Transverse colon (tissue), 4 donors: ENCODE data around the gene ZNF516. TPM values are rescaled to one million over a fixed set of nuclear protein-coding genes. Genes with fewer than 3 reads are reported as not detected.

Experiments
- DNase-seq: peaks from one replicate; pipeline ENCODE4 v3.0.0-alpha.2; 2019
- H3K27ac ChIP-seq, 4 donors: fragments of 200-600 bp; sonication (generic); 2 replicates each; pipeline ENCODE4 v1.5.1; 2016 to 2018; ENCODE audit warnings: inconsistent platforms in 4 of 4
- H3K27me3 ChIP-seq: fragments of 200-600 bp; sonication (generic); 2 replicates; pipeline ENCODE4 v1.5.1; 2017; ENCODE audit warnings: inconsistent platforms
- H3K36me3 ChIP-seq, 4 donors: fragments of 200-600 bp; sonication (generic); 2 replicates each; pipeline ENCODE4 v1.5.1; 2017 to 2019; ENCODE audit warnings: inconsistent platforms in 4 of 4
- H3K4me1 ChIP-seq, 4 donors: fragments of 200-600 bp; sonication (generic); 2 replicates each; pipeline ENCODE4 v1.5.1; 2017 to 2020; ENCODE audit warnings: inconsistent platforms in 4 of 4
- H3K4me3 ChIP-seq, 4 donors: fragments of 200-600 bp; sonication (generic); 1 replicate in 1 of 4; 2 replicates in 3 of 4; pipeline versions ENCODE4 v1.5.1 to v1.6.1; 2017 to 2019; ENCODE audit warnings: inconsistent platforms in 4 of 4
- H3K9me3 ChIP-seq, 2 donors: fragments of 200-600 bp; sonication (generic); 2 replicates each; pipeline ENCODE4 v1.5.1; 2017 to 2019; ENCODE audit warnings: inconsistent platforms in 2 of 2
- EP300 ChIP-seq: sonication (generic); formaldehyde crosslinking; IDR thresholded peaks from one replicate; pipeline ENCODE4 v1.6.1; 2017; ENCODE audit warnings: antibody characterized with exemption, low read depth
- POLR2A ChIP-seq: fragments of 450-650 bp; IDR thresholded peaks from one replicate; pipeline ENCODE4 v1.6.1; 2016; ENCODE audit warnings: antibody characterized with exemption, mild to moderate bottlenecking, moderate library complexity
- POLR2AphosphoS5 ChIP-seq, 3 donors: sonication (generic); formaldehyde crosslinking; IDR thresholded peaks; one replicate each; pipeline ENCODE4 v1.6.1; 2016; ENCODE audit warnings: antibody characterized with exemption in 3 of 3
- WGBS, 2 donors: methylation state at CpG; one replicate each; pipeline ENCODE4 v1.1.5; 2018; ENCODE audit warnings: low coverage in 1 of 2; 5-methylcytosine and 5-hydroxymethylcytosine counted together
- in situ Hi-C, 4 donors: fragments of 200-750 bp; cut with MboI; loops; one replicate each; pipeline versions ENCODE4 v1.15.0 to v1.15.1; 2017; ENCODE audit warnings: low sequenced_read_pairs in 3 of 4, low pct_ligation_motif_present in 1 of 4, low pct_unique_long_range_greater_than_20kb in 1 of 4
- intact Hi-C: fragments of 100-400 bp; cut with DNase I; formaldehyde crosslinking; loops from one replicate; pipeline ENCODE4 v1.15.1; 2023; ENCODE audit warnings: low total_unique reads
- total RNA-seq, 4 donors: library from RNA; depleted of rRNA; stranded (reverse); fragments of >200 nt; gene quantifications; one replicate each; pipeline ENCODE4 v1.1.0, GENCODE V29; 2016
- TF ChIP-seq, protein P1 (sequence below), 5 experiments: fragments of 200-600 bp in 3 of 5; fragments of 450-650 bp in 2 of 5; sonication (generic) in 3 of 5; IDR thresholded peaks; 1 replicate in 2 of 5; 2 replicates in 3 of 5; pipeline ENCODE4 v1.5.1; 2016 to 2017; ENCODE audit warnings: antibody characterized with exemption in 5 of 5, inconsistent platforms in 3 of 5, mild to moderate bottlenecking in 2 of 5, moderate library complexity in 1 of 5

Gene ZNF516
- total RNA-seq, 4 donors from 2014 or later: 19.4 to 37.8 (median 26.7) TPM

DNA sequence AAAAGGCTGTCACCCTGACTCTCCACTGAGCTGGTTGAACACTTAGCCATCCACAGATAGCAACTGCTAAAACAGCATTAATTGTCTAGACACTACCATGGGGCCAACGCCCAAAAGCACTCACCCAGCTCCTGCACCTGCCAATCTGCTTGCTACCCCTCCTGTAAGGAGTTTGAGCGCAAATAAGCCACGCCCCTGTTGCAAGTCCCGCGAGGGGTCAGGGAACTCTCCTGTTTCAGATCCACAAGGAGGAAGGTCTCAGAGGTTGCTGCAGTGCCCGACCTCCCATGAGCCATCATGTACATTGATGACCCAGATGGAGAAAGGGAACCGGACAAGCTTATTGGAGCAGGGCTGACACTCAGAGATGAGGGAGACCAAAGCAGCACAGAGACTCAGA is 106.8 kb downstream of the ZNF516 start:
- Histone ChIP-seq H3K36me3 (no peaks in the 10 kb centered on the region), H3K27ac (no peak overlapping the region), H3K27me3 (no peaks in the 10 kb centered on the region), H3K4me1 (peaks cover 0 to 21% (median 7%) of the 10 kb centered on the region in 4 donors), H3K9me3 (no peaks in the 10 kb centered on the region), H3K4me3 (no peak overlapping the region)
- 90 to 94% methylated on average over 3 to 7 of the region's 7 CpGs for WGBS, 2 donors
- in situ Hi-C loops: loop anchor here in 1 of 4 donors (10.0 kb wide), 1 partner anchor 307 kb away; no protein-coding TSS in a partner anchor
- no peak for DNase-seq
- intact Hi-C loops: no loop called here
- TF ChIP-seq, protein P1, sequence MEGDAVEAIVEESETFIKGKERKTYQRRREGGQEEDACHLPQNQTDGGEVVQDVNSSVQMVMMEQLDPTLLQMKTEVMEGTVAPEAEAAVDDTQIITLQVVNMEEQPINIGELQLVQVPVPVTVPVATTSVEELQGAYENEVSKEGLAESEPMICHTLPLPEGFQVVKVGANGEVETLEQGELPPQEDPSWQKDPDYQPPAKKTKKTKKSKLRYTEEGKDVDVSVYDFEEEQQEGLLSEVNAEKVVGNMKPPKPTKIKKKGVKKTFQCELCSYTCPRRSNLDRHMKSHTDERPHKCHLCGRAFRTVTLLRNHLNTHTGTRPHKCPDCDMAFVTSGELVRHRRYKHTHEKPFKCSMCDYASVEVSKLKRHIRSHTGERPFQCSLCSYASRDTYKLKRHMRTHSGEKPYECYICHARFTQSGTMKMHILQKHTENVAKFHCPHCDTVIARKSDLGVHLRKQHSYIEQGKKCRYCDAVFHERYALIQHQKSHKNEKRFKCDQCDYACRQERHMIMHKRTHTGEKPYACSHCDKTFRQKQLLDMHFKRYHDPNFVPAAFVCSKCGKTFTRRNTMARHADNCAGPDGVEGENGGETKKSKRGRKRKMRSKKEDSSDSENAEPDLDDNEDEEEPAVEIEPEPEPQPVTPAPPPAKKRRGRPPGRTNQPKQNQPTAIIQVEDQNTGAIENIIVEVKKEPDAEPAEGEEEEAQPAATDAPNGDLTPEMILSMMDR (IDR thresholded peaks at IDR 0.05): no peak
- TF ChIP-seq POLR2AphosphoS5 (IDR thresholded peaks at IDR 0.05): no peak
- no peak for TF ChIP-seq POLR2A
- TF ChIP-seq EP300: no peak

DNA sequence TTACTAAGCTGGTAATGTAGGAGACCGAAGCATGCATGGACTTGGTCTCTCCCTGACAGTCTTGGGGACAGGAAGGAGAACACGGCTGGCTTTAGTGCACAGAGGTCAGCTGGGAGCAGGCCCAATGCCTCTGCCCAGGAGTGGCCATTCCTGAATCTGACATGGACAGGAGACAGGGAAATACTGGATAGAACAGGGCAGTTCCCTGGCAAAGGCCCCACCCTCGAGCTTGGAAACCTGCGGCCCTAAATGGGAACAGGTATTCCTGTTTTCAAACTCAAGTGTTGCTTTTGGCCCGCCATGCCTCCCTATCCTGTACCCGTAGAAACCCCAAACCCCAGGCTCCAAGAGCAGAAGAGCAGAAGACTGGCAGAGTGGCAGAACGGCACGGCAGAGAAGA is 107.4 kb downstream of the ZNF516 start:
- Histone ChIP-seq H3K4me1 (peaks cover 0 to 21% (median 7%) of the 10 kb centered on the region in 4 donors), H3K9me3 (no peaks in the 10 kb centered on the region), H3K27me3 (no peaks in the 10 kb centered on the region), H3K27ac (no peak overlapping the region), H3K4me3 (no peak overlapping the region), H3K36me3 (no peaks in the 10 kb centered on the region)
- no peak for DNase-seq
- TF ChIP-seq POLR2AphosphoS5 (IDR thresholded peaks at IDR 0.05): no peak
- WGBS, 2 donors: 89% methylated on average over 2 to 8 of the region's 8 CpGs
- intact Hi-C loops: no loop called here
- in situ Hi-C loops: loop anchor here in 1 of 4 donors (10.0 kb wide), 1 partner anchor 307 kb away; no protein-coding TSS in a partner anchor

DNA sequence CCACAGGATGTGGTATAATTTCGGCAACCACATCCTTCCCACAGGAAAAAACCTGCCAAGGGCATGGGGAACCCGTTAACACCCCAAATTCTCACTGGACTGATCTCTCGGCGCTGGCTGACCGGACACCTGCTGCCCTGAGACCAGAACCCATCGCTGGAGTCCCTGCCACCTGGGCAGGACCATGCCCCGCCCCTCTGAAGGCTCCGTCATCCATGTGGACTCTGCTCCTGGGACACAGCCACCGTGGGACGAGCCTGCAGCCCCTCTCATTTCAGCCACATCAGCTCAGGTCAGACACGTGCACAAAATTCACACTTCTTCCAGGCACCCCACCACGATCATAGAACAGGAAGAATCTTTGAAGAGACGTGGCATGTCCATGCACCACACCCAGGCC is 108.2 kb downstream of the ZNF516 start:
- TF ChIP-seq EP300 (no peak), POLR2A (no peak), POLR2AphosphoS5 (IDR thresholded peaks at IDR 0.05) (no peak)
- TF ChIP-seq, protein P1 (IDR thresholded peaks at IDR 0.05): no peak
- no peaks in the 10 kb centered on the region for H3K36me3 ChIP-seq
- no peak for DNase-seq
- in situ Hi-C loops: loop anchor here in 1 of 4 donors (10.0 kb wide), 1 partner anchor 308 kb away; no protein-coding TSS in a partner anchor
- peaks cover 0 to 21% (median 7%) of the 10 kb centered on the region in 4 donors for H3K4me1 ChIP-seq
- intact Hi-C loops: no loop called here
- WGBS, 2 donors: 60 to 83% methylated on average over 5 to 13 of the region's 13 CpGs
- no peaks in the 10 kb centered on the region for H3K27me3 ChIP-seq
- H3K4me3 ChIP-seq: no peak overlapping the region
- no peaks in the 10 kb centered on the region for H3K9me3 ChIP-seq
- H3K27ac ChIP-seq: no peak overlapping the region

DNA sequence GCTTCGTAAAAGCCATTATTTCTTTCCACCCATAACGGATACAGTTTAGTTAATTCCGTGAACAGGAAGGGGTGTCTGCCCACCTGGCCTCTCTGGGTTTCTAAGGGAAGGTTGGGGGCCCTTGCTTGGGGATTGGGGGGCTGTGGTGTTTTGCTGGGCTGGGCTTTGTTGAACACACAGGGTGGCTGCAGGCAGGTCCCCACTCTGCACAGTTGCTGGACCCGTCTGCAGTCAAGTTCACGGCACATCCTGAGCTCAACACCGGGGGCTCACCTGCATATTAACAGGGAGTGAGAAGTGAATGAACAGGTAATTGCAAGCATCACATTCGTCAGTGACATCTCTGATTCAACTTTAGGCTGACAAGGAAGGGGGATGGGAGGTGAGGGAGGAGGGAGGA is 109.0 kb downstream of the ZNF516 start:
- TF ChIP-seq, protein P1 (IDR thresholded peaks at IDR 0.05): no peak
- TF ChIP-seq POLR2AphosphoS5 (IDR thresholded peaks at IDR 0.05) (no peak), EP300 (no peak), POLR2A (no peak)
- Histone ChIP-seq H3K36me3 (no peaks in the 10 kb centered on the region), H3K9me3 (no peaks in the 10 kb centered on the region), H3K27ac (no peak overlapping the region), H3K4me1 (peaks cover 0 to 21% (median 7%) of the 10 kb centered on the region in 4 donors), H3K27me3 (no peaks in the 10 kb centered on the region), H3K4me3 (no peak overlapping the region)
- intact Hi-C loops: no loop called here
- 68 to 91% methylated on average over 4 to 7 of the region's 7 CpGs for WGBS, 2 donors
- no peak for DNase-seq
- in situ Hi-C loops: loop anchor here in 1 of 4 donors (10.0 kb wide), 1 partner anchor 309 kb away; no protein-coding TSS in a partner anchor

DNA sequence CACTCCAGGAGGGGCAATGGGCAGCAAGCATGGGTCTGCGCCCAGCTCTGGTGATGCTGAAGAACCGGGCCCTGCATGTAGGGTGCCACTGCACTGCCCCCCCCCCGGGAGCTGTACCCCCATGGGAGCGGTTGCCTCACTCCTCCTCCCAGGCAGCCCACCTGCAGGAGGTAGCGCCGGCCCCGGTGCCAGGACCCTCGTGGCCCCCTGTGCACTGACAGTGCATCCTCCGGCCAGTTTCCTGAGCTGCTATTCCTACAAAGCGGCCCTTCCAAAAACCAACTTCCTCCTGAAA is 109.4 kb downstream of the ZNF516 start:
- H3K9me3 ChIP-seq: no peaks in the 10 kb centered on the region
- TF ChIP-seq POLR2AphosphoS5 (IDR thresholded peaks at IDR 0.05) (no peak), POLR2A (no peak), EP300 (no peak)
- H3K27me3 ChIP-seq: no peaks in the 10 kb centered on the region
- H3K4me1 ChIP-seq: peaks cover 0 to 21% (median 5%) of the 10 kb centered on the region in 4 donors
- WGBS, 2 donors: 86 to 100% methylated on average over 2 to 10 of the region's 10 CpGs
- H3K27ac ChIP-seq: no peak overlapping the region
- in situ Hi-C loops: loop anchor here in 1 of 4 donors (10.0 kb wide), 1 partner anchor 309 kb away; no protein-coding TSS in a partner anchor
- DNase-seq: no peak
- intact Hi-C loops: no loop called here
- no peaks in the 10 kb centered on the region for H3K36me3 ChIP-seq
- H3K4me3 ChIP-seq: no peak overlapping the region
